IPS DF 6.9 (cell line): ENCODE data around the gene PTGDR.
A peak's percentile ranks its signal among the peaks of the same experiment; 100 is the strongest.

ENCODE experiments used
- DNase-seq: peaks from one replicate; pipeline ENCODE4 v3.0.0-alpha.2; 2013; ENCODE audit warnings: low read depth, low spot score
- H3K27ac ChIP-seq: one replicate; pipeline ENCODE4 v1.5.1; 2013; ENCODE audit warnings: low read length, control low read depth
- H3K27me3 ChIP-seq: 2 replicates; pipeline ENCODE4 v1.6.1; 2013; ENCODE audit warnings: mild to moderate bottlenecking, low read length; ENCODE audit not compliant: control insufficient read depth, insufficient read depth
- H3K36me3 ChIP-seq: 2 replicates; pipeline ENCODE4 v1.6.1; 2013; ENCODE audit warnings: low read length; ENCODE audit not compliant: control insufficient read depth, insufficient read depth
- H3K4me1 ChIP-seq: 2 replicates; pipeline ENCODE4 v1.6.1; 2013; ENCODE audit warnings: low read length; ENCODE audit not compliant: control insufficient read depth, insufficient read depth
- H3K4me3 ChIP-seq: 2 replicates; pipeline ENCODE4 v1.5.1; 2013; ENCODE audit warnings: mild to moderate bottlenecking, low read length
- H3K9me3 ChIP-seq: 2 replicates; pipeline ENCODE4 v1.6.1; 2013; ENCODE audit warnings: low read length, inconsistent platforms; ENCODE audit not compliant: control insufficient read depth, insufficient read depth
- WGBS: extraction: QIAGEN DNeasy Blood & Tissue Kit; methylation state at CpG from one replicate; pipeline ENCODE4 v1.1.7; 2013; ENCODE audit warnings: mixed read lengths, missing lambda C conversion rate; ENCODE audit not compliant: insufficient read length, insufficient coverage; 5-methylcytosine and 5-hydroxymethylcytosine counted together

PTGDR gene, protein sequence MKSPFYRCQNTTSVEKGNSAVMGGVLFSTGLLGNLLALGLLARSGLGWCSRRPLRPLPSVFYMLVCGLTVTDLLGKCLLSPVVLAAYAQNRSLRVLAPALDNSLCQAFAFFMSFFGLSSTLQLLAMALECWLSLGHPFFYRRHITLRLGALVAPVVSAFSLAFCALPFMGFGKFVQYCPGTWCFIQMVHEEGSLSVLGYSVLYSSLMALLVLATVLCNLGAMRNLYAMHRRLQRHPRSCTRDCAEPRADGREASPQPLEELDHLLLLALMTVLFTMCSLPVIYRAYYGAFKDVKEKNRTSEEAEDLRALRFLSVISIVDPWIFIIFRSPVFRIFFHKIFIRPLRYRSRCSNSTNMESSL

DNA sequence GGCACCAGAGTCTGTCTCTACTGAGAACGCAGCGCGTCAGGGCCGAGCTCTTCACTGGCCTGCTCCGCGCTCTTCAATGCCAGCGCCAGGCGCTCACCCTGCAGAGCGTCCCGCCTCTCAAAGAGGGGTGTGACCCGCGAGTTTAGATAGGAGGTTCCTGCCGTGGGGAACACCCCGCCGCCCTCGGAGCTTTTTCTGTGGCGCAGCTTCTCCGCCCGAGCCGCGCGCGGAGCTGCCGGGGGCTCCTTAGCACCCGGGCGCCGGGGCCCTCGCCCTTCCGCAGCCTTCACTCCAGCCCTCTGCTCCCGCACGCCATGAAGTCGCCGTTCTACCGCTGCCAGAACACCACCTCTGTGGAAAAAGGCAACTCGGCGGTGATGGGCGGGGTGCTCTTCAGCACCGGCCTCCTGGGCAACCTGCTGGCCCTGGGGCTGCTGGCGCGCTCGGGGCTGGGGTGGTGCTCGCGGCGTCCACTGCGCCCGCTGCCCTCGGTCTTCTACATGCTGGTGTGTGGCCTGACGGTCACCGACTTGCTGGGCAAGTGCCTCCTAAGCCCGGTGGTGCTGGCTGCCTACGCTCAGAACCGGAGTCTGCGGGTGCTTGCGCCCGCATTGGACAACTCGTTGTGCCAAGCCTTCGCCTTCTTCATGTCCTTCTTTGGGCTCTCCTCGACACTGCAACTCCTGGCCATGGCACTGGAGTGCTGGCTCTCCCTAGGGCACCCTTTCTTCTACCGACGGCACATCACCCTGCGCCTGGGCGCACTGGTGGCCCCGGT, at the start of gene PTGDR:
TSS of gene PTGDR (plus strand) at position 198 of the 778 bp plus-strand sequence. CDS start at position 315, 117 bp downstream.
- Histone ChIP-seq H3K36me3 (no peaks in the 10 kb centered on the region), H3K27me3 (peaks cover 35% of the 10 kb centered on the region), H3K27ac (no peak within 1 kb of the TSS), H3K9me3 (no peaks in the 10 kb centered on the region), H3K4me3 (peak within 1 kb of the TSS; percentile 49; the same call in 1 of the 2 replicates), H3K4me1 (no peaks in the 10 kb centered on the region)
- WGBS = no CpG with 5 or more reads among the region's 63 CpGs
- DNase-seq = no peak

DNA sequence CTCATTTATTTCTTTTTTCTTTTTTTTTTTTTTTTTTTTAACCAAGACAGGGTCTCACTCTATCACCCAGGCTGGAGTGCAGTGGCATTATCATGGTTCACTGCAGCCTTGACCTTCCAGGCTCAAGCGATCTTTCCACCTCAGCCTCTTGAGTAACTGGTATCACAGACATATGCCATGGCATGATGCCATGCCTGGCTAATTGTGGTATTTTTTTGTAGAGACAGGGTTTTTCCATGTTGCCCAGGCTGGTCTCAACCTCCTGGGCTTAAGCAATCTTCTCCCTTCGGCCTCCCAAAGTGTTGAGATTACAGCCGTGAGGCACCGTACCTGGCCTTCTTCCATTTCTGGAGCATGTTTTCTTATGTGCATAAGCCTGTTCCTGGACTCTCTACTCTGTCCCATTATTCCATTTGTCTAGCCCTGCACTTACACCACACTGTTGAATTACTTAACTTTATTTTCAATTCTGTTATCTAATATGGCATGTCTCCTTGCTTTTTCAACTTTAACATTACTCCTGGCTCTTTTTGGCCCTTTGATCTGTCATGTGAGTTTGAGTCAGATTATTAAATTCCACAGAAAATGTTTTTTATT, 47.9 kb upstream of the PTGDR start:
- no peak for DNase-seq
- no CpG with 5 or more reads among the region's 4 CpGs for WGBS
- no peaks in the 10 kb centered on the region for H3K27me3 ChIP-seq
- H3K9me3 ChIP-seq = no peaks in the 10 kb centered on the region
- no peaks in the 10 kb centered on the region for H3K4me1 ChIP-seq
- H3K4me3 ChIP-seq = no peak overlapping the region
- H3K36me3 ChIP-seq = no peaks in the 10 kb centered on the region
- no peak overlapping the region for H3K27ac ChIP-seq

DNA sequence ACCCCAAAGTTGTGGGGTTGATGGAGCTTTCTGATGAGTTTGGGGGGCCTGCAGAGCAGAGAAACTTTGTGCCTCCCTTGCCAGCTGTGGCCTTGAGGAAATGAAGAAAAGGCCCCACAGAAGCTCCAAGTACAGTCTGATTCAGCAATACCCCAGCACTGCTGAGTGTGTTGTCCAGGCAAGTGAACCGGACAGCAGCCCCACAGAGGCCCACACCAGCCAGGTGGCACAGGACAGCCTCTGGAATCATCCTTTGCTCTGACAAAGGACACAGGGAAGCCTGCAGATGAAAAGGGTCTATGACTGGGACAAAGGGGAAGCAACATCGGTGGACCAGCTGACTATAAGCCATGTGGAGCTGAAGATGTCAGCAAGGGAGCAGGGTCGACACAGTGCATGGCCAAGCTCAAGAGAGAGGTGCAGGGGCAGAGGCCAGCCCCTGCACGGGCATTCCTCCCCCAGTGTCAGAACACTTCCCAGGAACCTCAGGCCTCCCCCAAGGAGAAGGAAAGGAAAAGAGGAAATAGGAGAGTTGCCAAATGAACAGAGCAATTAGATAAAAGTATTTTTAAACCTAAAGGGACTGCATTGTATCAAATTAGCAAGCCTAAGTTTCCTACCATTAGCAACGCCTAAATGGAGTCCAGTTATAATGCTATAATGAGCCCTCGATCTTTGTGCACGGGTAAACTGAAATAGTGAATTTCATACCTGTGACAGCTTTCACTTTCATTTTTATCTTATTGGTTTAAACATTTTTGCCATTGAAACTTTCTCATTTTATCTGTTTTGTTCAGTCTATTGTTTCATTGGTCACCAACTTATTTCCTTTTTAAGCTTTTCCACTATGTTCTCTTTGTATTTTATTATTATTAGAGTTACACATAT, 46.3 kb upstream of the PTGDR start:
- H3K4me3 ChIP-seq = no peak overlapping the region

DNA sequence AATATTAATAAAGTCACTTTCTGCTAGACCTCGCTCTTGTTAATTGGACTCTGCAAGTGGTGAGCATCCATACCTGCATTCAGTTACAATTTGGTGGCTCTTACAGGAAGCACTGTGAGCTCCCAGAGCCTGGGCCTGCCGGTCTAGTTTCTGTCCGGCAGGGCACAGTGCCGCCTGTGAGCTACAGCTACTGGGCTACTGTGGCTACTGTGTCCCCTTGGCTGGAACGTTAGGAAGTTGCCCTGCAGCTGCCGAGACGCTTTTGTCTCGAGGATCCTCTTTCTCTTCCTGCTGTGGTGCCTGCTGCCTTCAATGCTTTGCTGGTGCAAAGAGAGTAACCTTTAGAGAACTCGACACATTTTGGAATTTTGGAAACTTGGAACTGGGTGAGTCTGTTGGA, 44.6 kb upstream of the PTGDR start:
- WGBS = no CpG with 5 or more reads among the region's 9 CpGs

More for the DNA sequence above, 46.3 kb upstream of the PTGDR start:
- Histone ChIP-seq H3K27me3 (no peaks in the 10 kb centered on the region), H3K27ac (no peak overlapping the region), H3K36me3 (no peaks in the 10 kb centered on the region), H3K4me1 (no peaks in the 10 kb centered on the region), H3K9me3 (no peaks in the 10 kb centered on the region)
- DNase-seq = no peak
- no CpG with 5 or more reads among the region's 7 CpGs for WGBS

DNA sequence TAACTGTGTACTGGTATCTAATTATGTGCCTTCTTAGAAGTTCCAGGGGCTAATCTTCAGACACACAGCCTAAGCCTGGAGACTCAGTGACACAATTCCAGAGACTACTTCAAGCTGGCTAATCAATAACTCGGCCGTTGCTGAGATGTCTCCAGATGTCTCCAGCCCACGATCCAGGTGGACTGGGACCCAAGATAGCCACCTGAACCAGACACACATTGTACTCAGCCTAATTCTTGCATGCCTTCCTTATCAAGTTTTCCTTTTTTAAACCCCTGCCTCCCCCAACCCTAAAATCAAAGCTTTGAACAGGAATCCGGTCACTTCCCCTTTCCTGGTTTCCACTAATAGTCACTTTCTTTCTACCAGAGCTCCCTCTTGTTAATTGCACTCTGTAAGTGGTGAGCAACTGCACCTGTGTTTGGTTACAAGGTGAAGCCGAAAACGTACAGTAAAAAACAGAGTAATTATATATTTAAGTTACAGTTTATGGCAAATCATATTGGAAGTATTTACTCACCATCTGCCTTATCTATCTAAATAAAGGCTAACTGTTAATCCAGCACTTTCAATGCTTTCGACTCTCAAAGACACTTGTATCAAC, 39.8 kb upstream of the PTGDR start:
- DNase-seq = no peak
- whole genome bisulfite sequencing = no CpG with 5 or more reads among the region's 7 CpGs
- no peaks in the 10 kb centered on the region for H3K4me1 ChIP-seq
- no peaks in the 10 kb centered on the region for H3K36me3 ChIP-seq
- H3K9me3 ChIP-seq = no peaks in the 10 kb centered on the region
- no peak overlapping the region for H3K4me3 ChIP-seq
- H3K27ac ChIP-seq = no peak overlapping the region
- no peaks in the 10 kb centered on the region for H3K27me3 ChIP-seq

More for the DNA sequence above, 44.6 kb upstream of the PTGDR start:
- Histone ChIP-seq H3K9me3 (no peaks in the 10 kb centered on the region), H3K27me3 (no peaks in the 10 kb centered on the region), H3K4me3 (no peak overlapping the region), H3K27ac (no peak overlapping the region), H3K36me3 (no peaks in the 10 kb centered on the region), H3K4me1 (no peaks in the 10 kb centered on the region)
- no peak for DNase-seq

DNA sequence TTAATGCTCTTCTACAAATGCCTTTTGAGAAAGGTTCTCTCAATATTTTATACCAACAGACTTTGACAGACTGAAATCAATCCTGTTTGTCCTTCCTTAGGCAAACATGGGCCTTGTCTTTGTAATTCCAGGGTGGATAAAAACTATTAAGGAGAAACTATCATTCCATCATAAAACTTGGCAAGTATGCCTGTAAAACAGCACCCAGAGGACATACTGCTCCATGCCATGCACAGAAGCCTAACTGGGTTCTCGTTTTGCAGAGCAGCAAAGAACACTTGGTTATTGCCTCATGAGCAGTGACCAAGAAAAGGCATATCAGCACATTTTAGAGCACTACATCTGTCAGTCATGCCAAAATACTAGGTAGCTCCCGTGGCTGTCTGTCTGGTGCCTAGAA, 33.8 kb upstream of the PTGDR start:
- H3K27ac ChIP-seq = no peak overlapping the region
- H3K27me3 ChIP-seq = no peaks in the 10 kb centered on the region
- H3K4me1 ChIP-seq = peaks cover 1% of the 10 kb centered on the region; the same call in 1 of the 2 replicates
- no peak overlapping the region for H3K4me3 ChIP-seq
- H3K9me3 ChIP-seq = no peaks in the 10 kb centered on the region
- WGBS = no CpG with 5 or more reads among the region's 2 CpGs
- DNase-seq = no peak
- H3K36me3 ChIP-seq = no peaks in the 10 kb centered on the region

DNA sequence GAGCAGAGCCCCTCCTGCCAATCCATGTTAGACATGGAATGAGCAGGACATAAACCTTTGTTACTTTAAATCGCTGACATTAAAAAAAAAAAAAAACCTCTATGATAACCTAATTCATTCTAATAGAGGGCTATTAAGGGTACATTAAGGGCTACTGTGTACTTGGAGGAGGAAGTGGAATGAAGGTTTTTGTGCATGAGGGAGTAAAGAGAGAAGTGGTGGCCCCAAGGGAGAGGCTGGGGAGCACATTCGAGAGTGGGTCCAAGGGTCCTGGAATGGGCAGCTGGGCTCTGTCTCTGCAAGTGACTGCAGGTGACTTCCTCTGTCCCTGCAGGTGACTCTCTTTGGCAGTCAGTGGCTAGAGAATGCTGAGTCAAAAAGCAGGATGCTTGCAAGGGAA, 32.1 kb upstream of the PTGDR start:
- H3K4me3 ChIP-seq = no peak overlapping the region
- H3K36me3 ChIP-seq = no peaks in the 10 kb centered on the region
- no peaks in the 10 kb centered on the region for H3K27me3 ChIP-seq
- DNase-seq = no peak
- H3K9me3 ChIP-seq = no peaks in the 10 kb centered on the region
- WGBS = no CpG with 5 or more reads among the region's 2 CpGs
- H3K4me1 ChIP-seq = peaks cover 1% of the 10 kb centered on the region; the same call in 1 of the 2 replicates
- H3K27ac ChIP-seq = no peak overlapping the region

DNA sequence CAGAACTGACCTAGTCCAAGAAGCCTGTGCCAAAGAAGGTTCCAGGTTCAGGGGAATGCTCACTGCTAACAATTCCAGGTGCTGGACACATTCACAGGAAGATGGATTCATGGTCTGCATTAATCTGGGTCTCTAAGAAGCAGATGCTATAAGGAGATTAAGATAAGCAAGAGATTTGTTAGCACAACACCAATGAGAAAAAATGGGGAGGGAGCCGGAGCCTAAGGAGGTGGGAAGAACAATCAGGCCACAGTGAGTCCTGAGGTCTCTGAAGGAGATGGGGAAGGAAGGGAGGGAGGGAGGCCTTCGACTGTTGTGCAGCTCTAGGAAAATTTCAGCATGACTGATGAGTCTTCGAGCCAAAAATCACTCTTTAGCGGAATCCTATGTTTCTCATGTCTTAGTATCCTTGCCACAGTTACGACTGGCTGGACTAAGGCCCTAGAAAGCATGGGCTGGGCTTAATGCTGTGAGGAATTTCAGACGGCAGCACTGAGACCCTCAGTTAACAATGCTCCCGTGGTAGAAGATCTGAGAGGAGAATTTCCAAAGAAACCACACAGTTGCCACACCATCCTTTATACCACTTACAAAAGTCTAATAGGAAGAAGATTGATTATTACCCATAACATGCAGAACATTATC, 31.5 kb upstream of the PTGDR start:
- H3K36me3 ChIP-seq = no peaks in the 10 kb centered on the region
- H3K4me3 ChIP-seq = no peak overlapping the region
- no peaks in the 10 kb centered on the region for H3K27me3 ChIP-seq
- no peak for DNase-seq
- no peaks in the 10 kb centered on the region for H3K9me3 ChIP-seq
- no peak overlapping the region for H3K27ac ChIP-seq
- peaks cover 1% of the 10 kb centered on the region; the same call in 1 of the 2 replicates for H3K4me1 ChIP-seq
- WGBS = no CpG with 5 or more reads among the region's 7 CpGs

DNA sequence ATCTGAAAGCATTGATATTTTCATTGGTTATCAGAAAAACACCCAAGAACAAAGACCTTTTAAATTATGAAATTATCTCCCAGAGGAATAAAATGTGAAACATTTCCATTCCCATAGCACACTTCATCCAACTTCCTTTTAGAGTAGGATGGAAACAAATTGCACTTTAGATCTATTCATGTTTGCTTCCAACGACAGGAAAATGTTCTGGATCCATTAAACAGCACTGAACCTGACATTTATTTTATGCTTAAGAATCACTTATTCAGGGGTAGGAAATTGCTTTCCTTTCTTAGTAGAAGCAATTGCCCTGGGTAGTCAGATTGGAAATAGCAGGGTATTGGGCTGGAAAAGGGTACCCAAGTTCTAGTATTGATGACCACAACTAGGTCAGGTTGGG, 28.8 kb upstream of the PTGDR start:
- Histone ChIP-seq H3K4me1 (peaks cover 2% of the 10 kb centered on the region; the same call in 1 of the 2 replicates), H3K4me3 (no peak overlapping the region), H3K9me3 (no peaks in the 10 kb centered on the region), H3K36me3 (no peaks in the 10 kb centered on the region), H3K27ac (no peak overlapping the region), H3K27me3 (no peaks in the 10 kb centered on the region)
- WGBS = no CpG with 5 or more reads among the region's 1 CpG
- no peak for DNase-seq
